Measurements from ENCODE around the gene NTM.

NTM gene

GRCh38 chr11:131499199-131499598, 128.8 kb downstream of the NTM start:
- no peak for DNase-seq (ENCODE audit: low read depth)

GRCh38 chr11:131503017-131503416, 132.6 kb downstream of the NTM start:
- DNase-seq (ENCODE audit: low read depth) = no peak

- DNase-seq (ENCODE audit: low read depth) = no peak
These were observed 134.0 kb downstream of the NTM start for GRCh38 chr11:131504199-131504949.

GRCh38 chr11:131506348-131506747, 135.9 kb downstream of the NTM start:
- no peak for DNase-seq (ENCODE audit: low read depth)

- no peak for DNase-seq (ENCODE audit: low read depth)
These were observed 140.2 kb downstream of the NTM start for GRCh38 chr11:131510662-131511061.

- DNase-seq (ENCODE audit: low read depth) = no peak
These were observed 141.4 kb downstream of the NTM start for GRCh38 chr11:131511794-131512193.

GRCh38 chr11:131512228-131512627, 141.8 kb downstream of the NTM start:
- DNase-seq (ENCODE audit: low read depth) = no peak

- DNase-seq (ENCODE audit: low read depth) = no peak
These were observed 143.6 kb downstream of the NTM start for GRCh38 chr11:131514062-131514461.

- no peak for DNase-seq (ENCODE audit: low read depth)
These were observed 148.0 kb downstream of the NTM start for GRCh38 chr11:131518305-131518838.

GRCh38 chr11:131522851-131523250, 152.4 kb downstream of the NTM start:
- DNase-seq (ENCODE audit: low read depth) = no peak

GRCh38 chr11:131530407-131530806, 160.0 kb downstream of the NTM start:
- no peak for DNase-seq (ENCODE audit: low read depth)

- DNase-seq (ENCODE audit: low read depth) = no peak
These were observed 162.7 kb downstream of the NTM start for GRCh38 chr11:131533149-131533548.

- DNase-seq (ENCODE audit: low read depth) = no peak
These were observed 163.6 kb downstream of the NTM start for GRCh38 chr11:131533998-131534397.

GRCh38 chr11:131534611-131535010, 164.2 kb downstream of the NTM start:
- DNase-seq (ENCODE audit: low read depth) = no peak

GRCh38 chr11:131536159-131536558, 165.7 kb downstream of the NTM start:
- DNase-seq (ENCODE audit: low read depth) = no peak

- DNase-seq (ENCODE audit: low read depth) = no peak
These were observed 166.8 kb downstream of the NTM start for GRCh38 chr11:131537196-131537595.

- no peak for DNase-seq (ENCODE audit: low read depth)
These were observed 167.3 kb downstream of the NTM start for GRCh38 chr11:131537748-131538147.

GRCh38 chr11:131538322-131538721, 167.9 kb downstream of the NTM start:
- no peak for DNase-seq (ENCODE audit: low read depth)

- DNase-seq (ENCODE audit: low read depth) = no peak
These were observed 170.3 kb downstream of the NTM start for GRCh38 chr11:131540676-131541075.

- no peak for DNase-seq (ENCODE audit: low read depth)
These were observed 173.1 kb downstream of the NTM start for GRCh38 chr11:131543389-131544025.

- DNase-seq (ENCODE audit: low read depth) = no peak
These were observed 174.2 kb downstream of the NTM start for GRCh38 chr11:131544591-131544990.

GRCh38 chr11:131546218-131546895, 175.9 kb downstream of the NTM start:
- DNase-seq (ENCODE audit: low read depth) = no peak

GRCh38 chr11:131549099-131549498, 178.7 kb downstream of the NTM start:
- DNase-seq (ENCODE audit: low read depth) = no peak

Measured in amniotic epithelial cell (primary cell).